SHP77 treated with DMSO at 0.1 percent for 48 hours (cell line): ENCODE measurements around the gene LTB4R.
"Not testable (repeated sequence)": the region's sequence is repeated elsewhere in the genome, so short reads cannot be mapped to it uniquely, and the experiment has no call there.

ENCODE experiments used
- DNase-seq: peaks from one replicate; lab custom pipeline; 2025; lab: John Stamatoyannopoulos, UW

LTB4R gene

DNA sequence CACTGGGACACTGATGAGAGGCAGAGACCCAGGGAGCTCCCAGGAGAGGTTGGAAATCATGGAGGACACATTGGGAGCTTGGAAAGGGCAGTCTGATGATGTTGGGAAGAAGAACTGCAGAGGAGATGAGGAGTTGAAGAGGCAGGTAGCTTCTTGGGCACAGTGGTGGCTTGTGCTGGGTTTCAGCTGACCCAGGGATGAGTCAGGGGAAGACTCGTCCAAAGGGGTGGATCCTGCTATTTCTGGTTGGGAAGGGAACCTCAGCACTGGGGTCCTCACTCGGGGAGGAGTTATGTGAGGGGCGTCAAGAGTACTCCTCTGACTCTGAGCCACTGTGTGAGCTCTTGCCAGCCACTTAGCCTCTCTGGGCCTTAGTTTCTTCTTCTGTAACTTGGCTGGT, 12.0 kb downstream of the LTB4R start:
- DNase-seq = no peak

DNA sequence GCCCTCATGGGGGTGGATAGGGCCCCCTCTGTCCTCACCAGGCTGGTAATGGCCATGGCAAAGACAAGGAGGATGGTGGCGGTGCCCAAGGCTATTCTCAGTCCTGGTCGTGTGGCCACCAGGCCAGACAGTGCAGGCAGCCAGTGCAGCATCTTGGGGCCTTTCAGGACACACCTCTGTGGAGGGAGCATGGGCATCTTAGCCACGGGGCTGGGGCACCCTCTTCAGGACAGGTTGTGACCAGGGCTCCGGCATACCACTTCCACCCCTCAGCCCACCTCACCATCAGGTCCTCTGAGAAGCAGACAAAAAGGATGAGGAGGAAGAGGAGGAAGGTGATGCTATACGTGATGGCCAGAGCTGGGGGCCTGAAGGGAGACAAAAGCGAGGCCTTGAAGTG, 12.7 kb downstream of the LTB4R start:
- DNase-seq = no peak

DNA sequence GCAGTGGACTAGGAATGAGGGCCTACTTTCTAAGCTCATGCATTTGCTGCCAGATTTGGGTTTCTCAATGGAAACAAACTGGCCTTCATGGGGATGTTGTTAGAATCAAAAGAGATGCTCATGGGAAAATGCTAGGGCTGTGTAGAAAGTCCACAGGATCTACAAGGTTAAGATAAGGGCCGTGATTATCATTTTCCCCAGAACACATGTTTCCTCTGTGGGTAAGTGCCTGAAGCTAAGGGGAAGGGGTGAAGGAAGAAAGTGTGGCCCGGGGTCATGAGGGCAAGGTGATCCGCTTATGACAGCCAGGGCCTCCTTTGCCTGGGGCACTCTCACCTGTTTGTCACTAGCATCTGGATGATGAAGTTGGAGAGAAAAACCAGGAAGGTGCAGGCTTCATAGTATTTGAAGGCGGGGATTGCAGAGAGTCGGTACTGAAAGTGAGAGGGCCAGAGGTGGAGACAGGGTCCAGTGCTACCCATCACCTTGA, 13.8 kb downstream of the LTB4R start:
- DNase-seq = no peak

DNA sequence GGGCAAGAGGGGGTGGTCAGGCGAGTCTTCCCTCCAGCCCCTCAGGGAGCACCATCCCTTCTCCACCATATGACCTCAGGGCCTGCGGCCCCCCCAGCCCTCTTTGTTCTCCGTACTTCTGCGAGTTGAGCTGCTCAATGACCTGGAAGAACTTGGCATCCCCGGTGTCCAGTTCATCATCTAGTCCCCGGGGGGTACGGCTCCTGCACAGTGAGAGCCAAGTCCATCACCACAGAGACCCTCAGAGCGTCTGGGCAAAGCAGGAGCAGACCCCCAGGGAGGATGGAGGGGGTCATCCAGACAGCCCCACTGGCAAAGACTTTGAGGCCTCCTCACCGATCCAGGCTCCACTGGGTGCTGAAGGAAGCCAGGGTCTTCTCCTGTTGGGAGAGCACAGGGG, 14.7 kb downstream of the LTB4R start:
- no peak for DNase-seq

DNA sequence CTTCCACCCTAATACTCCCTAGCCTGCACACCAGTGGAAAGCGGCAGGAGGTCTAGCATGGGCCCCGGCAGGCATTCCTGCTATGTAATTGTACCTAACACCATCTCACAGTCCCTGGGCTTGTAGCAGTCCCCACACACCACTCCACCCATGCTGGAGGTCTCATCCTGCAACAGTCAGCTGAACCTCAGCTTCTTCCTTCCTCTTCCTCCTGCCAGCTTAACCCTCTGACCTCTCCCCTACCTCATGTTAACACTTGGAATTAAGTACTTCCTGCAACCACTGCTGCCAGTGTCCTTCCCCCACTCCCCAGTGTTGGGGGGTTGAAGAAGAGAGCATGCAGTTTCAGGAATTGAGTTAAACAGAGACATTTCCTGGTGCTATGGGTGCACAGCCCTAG, 16.0 kb downstream of the LTB4R start:
- no peak for DNase-seq

DNA sequence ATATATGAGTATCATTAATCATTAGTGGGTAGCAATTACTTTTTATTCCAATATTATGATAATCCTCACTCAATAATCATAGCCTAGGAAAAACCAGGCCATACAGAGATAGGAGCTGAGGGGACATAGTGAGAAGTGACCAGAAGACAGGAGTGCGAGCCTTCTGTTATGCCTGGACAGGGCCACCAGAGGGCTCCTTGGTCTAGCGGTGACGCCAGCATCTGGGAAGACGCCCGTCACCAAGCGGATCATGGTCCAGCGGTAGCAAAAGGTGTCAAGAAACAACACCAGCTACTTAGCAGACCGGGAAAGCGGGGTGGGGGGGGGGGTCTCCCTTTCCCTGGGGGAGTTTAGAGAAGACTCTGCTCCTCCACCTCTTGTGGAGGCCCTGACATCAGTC, 16.6 kb downstream of the LTB4R start:
- not testable (repeated sequence) for DNase-seq

DNA sequence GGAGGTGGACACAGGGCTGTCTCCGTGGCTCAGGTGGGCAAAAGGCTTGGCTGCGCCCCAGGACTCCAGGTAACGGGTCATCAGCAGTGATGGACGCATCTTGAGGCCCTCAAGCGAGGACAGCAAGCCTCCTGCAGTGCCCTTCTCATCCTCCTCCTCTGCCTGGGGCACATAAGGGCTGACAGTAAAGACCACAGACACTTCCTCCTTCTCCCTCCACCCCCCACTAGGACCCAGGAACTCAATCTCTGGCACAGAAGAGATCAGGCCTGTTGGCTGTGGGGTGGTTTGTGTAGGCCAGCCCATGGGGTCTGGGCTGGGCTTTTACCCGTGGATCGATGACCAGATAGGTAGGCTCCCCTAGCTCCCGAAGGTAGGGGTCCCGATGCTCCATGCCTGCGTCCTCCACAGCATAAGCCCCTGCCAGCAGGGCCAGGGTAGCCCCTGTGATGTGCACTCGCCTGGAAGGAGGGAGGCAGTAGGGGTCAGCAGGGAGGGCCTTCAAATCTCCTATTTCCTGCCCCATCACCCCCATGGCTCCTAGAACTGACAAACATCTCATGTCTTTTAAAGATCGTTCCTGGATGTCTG, 17.9 kb downstream of the LTB4R start:
- DNase-seq = no peak

DNA sequence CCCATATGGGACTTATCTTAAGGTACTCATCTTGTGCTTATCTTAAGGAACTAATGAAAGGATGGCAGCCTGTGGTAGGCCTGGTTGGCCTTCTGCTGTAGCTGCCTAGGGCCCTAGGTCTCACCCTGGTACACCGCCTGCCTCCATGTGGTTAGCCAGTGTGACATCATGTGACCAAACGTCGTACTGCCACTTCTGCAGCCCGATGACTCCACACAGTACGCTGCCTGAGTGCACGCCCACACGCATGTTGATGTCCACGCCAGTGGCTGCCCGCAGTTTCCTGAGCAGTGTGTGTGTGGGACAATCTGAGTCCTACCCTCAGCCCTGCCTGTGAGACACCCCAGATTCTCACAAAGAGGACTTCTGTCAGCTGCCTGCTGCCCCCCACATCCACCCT, 18.4 kb downstream of the LTB4R start:
- no peak for DNase-seq

DNA sequence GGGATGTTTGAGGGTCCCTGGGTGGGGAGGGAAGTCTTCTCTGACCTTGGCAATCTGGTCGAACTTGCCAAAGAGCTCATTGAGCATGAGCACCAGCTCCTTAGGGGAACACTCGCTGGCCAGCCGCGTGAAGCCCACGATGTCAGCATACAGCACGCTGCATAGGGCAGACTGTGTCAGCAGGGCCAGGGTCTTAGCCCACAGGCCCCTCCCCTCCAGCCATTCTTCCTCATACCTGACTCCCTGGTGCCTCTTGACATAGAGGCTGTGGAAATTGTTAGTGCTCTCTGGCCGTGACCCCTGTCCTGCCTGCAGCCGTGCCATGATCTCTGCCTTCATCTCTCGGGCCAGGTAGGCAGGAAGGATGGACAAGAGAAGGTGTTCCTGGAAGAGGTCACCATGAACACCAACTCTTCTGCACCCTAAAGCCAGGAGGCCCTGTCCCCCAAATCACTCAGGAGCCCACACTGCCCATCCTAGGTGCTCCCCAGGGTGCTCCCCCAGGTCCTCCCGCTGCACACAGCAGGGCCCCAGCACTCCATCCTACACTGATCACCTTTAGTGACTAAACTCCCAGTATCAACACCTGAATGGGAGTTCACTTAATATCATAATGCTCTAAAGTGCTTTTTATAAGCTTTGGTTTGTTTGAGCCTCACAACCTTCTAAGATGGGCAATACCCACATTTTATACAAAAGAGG, 19.8 kb downstream of the LTB4R start:
- DNase-seq = no peak

DNA sequence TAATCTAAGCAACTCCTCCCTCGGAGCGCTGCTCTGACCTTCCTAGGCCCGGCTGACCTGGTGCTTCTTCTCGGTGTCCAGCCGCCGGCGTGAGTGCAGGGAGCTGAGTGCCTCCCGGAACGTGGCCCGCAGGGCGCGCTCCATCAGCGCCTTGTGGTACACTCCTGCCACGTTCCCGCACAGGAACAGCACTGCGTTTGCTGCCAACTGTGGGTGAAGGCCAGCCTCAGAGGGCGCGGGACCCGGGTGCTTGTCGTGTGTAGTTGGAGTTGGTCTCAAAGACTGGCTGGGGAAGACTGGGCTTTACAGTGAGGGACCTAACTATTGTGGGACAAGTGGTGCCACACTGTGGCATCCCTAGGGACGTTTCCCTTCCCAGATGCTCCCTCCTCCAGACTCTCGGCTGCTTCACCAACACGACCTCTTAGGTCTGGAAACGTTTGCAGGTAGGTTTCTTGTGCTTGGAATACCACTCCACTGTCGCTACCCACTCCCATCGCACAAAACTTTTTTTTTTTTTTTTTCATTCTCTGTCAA, 20.5 kb downstream of the LTB4R start:
- peak; percentile 45 for DNase-seq

DNA sequence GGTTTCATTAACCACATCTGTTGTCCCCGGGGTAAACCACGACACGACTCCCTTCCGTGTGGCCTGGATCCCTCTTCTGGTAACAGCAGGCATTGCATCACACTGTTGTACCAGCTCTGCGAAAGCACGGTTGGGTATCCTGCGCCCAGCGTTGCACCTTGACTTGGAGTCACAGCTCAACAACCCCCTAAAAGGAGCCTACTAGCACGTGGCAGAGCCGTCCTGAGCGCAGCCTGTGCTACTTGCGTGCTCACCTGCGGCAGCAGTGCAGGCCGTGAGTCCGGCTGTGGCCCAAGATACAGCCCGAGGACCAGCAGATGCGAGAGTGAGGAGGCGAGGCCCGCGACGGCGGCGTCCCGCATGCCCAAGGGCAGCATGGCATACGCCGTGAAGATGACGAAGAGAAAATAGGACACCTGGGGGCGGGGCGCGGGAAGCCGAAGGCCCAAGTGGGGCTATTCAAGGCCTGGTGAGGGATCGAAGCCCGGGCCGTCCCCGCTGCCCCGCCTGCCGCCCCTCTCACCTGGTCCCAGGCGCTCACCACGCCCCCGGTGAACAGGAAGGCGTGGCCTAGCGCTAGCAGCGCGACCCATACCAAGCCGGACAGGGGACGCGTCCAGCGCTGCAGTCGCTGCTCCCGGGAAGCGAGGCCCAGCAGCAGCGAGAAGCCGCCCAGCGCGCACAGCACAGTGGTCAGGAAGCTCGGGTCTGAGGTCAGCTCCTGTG, 21.1 kb downstream of the LTB4R start:
- no peak for DNase-seq

DNA sequence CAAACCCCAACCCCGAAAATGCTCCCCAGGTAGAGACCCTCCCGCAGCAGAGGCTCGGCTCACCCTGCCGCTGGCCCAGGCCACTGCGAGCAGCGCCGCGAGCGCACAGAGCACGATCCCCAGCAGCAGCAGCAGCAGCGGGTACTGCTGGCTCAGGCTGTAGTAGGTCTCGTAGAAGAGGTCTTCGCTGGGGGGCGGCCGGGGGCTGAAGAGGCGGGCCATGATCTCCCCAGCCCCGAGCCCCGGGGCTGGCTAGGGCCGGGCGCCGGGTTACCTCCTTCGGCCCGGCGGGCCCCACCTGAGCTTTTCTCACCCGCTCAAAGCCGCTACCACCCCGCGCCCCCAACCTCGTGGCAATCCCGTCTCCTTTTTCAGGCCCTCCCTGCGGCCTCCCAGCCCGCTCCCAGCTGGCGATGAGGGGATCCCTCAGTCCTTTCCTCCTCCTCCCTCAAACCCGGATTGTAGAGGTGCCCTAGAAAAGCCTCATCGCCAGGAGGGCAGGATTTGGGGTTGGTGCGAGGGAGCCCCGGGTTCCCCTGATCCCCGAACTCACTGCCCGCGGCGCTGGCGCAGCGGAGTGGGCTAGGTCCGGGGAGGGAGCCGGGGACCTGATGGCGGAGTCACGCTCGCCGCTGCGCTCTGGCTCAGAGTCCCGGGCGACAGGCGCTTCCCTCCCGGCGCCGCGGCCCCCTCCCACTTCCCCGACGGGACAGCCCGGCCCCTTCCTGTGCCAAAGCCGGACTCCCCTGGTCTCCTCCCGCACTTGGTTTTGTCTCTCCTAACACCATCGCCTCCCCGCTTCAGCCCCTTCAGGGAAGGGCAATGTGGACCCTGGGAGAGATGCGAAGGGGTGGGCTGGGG, 23.4 kb downstream of the LTB4R start, which contains the start of gene ADCY4:
ADCY4 (minus strand) TSS at position 641 of the 861 bp plus-strand sequence; CDS start at position 222, 419 bp downstream.
- no peak for DNase-seq

DNA sequence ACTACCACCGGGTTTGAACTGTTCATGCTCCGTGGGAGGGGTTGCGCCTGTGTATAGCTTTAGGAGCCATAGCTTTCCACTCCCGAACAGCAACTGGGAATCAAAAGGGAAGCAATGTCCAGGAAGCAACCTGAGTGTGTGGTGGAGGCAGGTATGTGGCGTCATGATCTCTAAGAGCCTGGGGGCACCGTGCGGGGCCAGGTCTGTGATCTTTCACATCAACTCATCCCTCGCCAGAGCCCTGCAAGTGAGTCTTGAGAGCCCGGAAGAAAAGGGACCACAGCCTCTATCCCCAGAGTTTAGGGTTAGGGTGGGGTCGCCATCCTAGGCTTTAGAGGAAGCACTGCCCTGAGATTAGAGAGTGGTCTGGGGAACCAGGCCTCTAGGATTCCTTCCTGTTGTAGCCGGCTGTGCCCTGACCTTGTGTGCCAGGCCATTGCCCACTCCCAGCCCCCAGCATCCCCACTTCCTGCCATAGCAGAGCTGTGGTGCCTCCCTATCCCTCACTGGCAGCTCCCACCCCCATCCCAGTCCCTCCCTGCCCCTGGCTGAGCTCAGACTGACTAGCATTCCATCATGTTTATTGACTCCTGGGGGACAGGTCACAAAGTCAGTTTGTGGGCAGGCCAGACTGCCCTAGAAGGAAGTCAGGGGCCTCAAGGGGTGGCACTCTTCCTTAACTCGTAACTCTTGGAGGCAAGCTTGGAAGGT, 24.3 kb downstream of the LTB4R start:
- no peak for DNase-seq

DNA sequence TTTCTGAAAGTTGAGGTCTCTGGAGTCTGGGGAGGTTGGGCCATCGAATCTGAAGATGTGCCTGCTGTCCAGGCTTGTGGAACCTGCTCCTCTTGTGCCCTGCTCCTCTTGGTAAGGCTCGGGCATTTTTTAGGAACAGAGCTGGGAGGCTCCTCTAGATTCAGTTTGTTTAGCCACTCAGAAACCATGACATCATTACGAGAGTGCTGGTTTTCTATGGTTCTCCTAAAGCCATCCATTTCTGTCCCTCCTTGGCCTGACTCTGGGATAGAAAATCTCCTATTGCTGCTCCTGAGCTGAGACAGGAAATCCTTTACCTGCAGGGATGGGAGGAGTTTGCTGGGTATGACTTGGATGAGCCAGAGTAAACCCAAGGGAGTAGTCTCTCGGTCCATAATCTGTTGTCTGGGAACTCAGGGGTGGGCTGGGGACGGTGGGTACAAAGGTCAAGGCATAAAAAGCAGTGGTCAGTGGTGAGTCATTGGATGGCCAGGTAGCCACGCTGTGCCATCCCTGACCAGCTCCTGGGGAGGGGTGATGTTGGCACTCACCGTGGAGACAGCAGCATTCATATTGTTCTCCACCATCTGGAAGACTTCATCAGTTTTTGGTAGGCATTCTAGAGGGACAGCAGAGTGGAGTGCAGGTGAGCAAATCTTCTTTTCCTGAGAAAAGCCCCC, 26.0 kb downstream of the LTB4R start:
- no peak for DNase-seq

DNA sequence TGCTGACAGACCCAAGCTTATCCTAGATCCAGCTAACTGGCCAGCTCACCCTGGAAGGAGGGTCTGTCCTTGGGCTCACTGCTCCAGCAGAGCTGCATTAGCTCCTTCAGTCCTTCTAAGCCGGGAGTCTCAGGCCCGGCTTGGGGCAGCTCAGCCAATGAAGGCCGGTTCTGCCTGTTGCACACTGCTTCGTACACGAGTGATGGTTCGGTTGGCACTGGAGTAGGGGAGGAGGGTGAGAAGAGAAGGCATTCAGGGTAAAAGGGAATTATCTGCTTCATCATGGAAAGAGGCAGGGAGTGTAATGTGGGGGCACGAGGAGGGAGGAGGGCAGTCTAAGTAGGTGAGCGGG, 26.5 kb downstream of the LTB4R start:
- no peak for DNase-seq

DNA sequence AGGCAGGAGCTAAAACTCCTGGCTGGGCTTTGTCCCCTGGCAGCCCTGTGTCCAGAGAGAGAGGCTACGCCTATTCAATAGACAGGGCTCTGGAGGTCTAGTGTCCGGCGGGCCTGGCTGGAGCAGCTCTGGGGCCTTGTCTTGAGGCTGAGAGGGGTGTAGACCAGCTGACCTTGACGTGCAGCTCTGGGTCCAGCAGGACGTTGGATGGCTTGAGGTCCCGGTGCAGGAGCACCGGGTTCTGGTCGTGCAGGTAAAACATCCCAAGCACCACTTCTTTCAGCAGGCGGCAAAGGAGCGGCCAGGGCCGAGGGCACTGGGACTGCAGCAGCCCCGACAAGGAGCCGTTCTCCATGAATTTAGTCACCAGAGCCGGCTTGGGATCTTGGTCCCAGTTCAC, 27.5 kb downstream of the LTB4R start:
- DNase-seq = no peak

DNA sequence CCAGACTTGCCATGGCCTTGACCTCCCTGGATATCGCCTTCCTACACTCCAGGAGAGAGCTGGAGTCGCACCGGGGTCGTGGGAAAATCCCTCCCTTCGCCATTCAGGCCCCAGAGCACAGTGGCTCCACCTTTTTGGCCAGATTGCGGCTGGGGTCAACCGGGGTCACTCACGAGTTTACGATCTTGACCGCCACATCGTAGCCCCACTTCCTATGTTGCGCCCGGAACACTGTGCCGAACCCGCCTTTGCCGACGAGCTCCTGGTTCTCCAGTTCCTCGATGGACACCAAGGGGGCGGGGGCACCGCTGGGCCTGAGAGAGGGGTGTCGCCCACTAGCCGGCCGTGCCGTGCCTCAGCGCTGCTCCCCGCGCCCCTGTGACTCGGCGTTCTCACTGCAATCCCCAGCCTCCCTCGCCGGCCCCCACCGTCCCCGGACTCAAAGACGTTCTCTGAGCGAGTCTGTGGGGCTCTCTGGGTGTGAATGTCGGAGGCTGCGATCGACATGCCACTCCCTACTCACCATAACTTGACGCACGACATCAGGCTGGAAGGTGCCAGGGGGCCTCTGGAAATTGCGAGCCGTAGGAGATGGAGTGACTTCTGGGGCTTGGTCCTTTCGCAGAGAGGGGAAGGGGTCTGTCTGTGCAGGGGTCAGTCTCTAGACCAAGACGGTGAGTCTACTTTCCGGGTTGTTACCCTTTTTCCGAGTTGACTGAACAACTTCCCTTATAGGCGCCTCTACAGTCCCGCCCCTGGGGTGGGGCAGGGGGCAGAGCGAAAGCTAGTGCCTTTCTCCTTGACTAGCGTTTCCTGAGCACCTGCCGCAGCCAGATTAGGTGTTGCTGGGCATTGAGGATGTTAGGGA, 28.2 kb downstream of the LTB4R start, which contains the start of gene RIPK3:
RIPK3 (minus strand) TSS at position 708 of the 868 bp plus-strand sequence; CDS start at position 543, 165 bp downstream.
- no peak for DNase-seq

DNA sequence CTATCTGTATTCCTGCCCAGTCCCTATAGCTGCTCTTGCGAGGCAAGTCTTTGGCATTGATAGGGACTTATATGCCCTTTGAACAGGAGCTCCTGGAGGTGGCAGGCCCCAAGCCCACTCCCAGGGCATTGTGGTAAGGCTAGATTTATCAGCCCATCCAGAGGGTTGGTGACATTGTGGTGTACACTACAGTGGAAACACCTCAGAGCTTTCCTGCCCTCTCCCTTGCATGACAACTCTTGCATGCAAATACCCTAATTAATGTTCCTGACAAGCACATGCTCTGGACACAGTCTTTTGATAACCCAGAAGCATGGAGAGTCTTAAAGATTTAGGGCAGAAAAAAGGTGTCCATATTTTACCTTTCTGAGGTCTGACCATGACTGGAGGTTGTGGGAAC, 29.3 kb downstream of the LTB4R start:
- DNase-seq = no peak

DNA sequence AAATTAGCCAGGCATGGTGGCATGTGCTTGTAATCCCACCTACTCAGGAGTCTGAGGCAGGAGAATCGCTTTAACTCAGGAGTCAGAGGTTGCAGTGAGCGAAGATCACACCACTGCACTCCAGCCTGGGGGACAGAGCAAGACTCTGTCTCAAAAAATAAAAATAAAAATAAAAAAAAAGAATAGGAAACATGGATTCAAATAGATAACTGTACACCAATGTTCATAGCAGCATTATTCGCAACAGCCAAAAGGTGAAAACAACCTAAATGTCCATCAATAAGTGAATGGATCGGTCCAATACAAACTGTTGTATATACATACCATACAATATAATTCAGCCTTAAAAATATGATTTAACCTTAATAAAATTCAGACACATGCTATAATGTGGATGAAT, 31.6 kb downstream of the LTB4R start:
- no peak for DNase-seq
